Iris pigment epithelial cell (primary cell): ENCODE data around the gene FAM20A.

Source experiments
- DNase-seq: peaks from one replicate; pipeline ENCODE4 v3.0.0-alpha.2; 2011; ENCODE audit warnings: low read depth

Gene FAM20A

GRCh38 chr17:68608515-68609130 is 7.5 kb upstream of the FAM20A start:
- no peak for DNase-seq

GRCh38 chr17:68606451-68607307 is 5.5 kb upstream of the FAM20A start:
- DNase-seq, result no peak

GRCh38 chr17:68605914-68606313 is 4.7 kb upstream of the FAM20A start:
- DNase-seq, result no peak

GRCh38 chr17:68603656-68604055 is 2.5 kb upstream of the FAM20A start:
- no peak for DNase-seq

- DNase-seq, result no peak
These were observed 1.9 kb upstream of the FAM20A start for GRCh38 chr17:68603027-68603426.

- DNase-seq, result no peak
These were observed 1.1 kb upstream of the FAM20A start for GRCh38 chr17:68602289-68602688.

- no peak for DNase-seq
These were observed 560 bp upstream of the FAM20A start for GRCh38 chr17:68601565-68602288.

- no peak for DNase-seq
These were observed 868 bp downstream of the FAM20A start for GRCh38 chr17:68600067-68600930.

- no peak for DNase-seq
These were observed 1.6 kb downstream of the FAM20A start for GRCh38 chr17:68599552-68600066.

- peak; percentile 23 for DNase-seq
These were observed 2.1 kb downstream of the FAM20A start for GRCh38 chr17:68599091-68599490.

GRCh38 chr17:68598545-68598961 is 2.6 kb downstream of the FAM20A start:
- no peak for DNase-seq

GRCh38 chr17:68598074-68598473 is 3.1 kb downstream of the FAM20A start:
- no peak for DNase-seq

- DNase-seq, result no peak
These were observed 4.7 kb downstream of the FAM20A start for GRCh38 chr17:68596411-68596945.

GRCh38 chr17:68595986-68596385 is 5.2 kb downstream of the FAM20A start:
- DNase-seq, result no peak

- no peak for DNase-seq
These were observed 5.7 kb downstream of the FAM20A start for GRCh38 chr17:68595496-68595895.

- DNase-seq, result no peak
These were observed 6.6 kb downstream of the FAM20A start for GRCh38 chr17:68594552-68594951.

- no peak for DNase-seq
These were observed 8.2 kb downstream of the FAM20A start for GRCh38 chr17:68592682-68593641.

- no peak for DNase-seq
These were observed 9.2 kb downstream of the FAM20A start for GRCh38 chr17:68592009-68592408.

- no peak for DNase-seq
These were observed 9.6 kb downstream of the FAM20A start for GRCh38 chr17:68591583-68591982.

GRCh38 chr17:68589086-68589485 is 12.1 kb downstream of the FAM20A start:
- no peak for DNase-seq
